Dermis microvascular lymphatic vessel endothelial cell (primary cell): ENCODE measurements around the gene PPM1F. TPM values are rescaled to one million over a fixed set of nuclear protein-coding genes. Genes with fewer than 3 reads are reported as not detected.
"Not testable (repeated sequence)": the region's sequence is repeated elsewhere in the genome, so short reads cannot be mapped to it uniquely, and the experiment has no call there.

Experiments
- DNase-seq, 2 donors: peaks; one replicate each; pipeline versions ENCODE4 v3.0.0 to v3.0.0-alpha.2; 2010; ENCODE audit warnings: low read depth in 2 of 2
- total RNA-seq: library from RNA; depleted of rRNA; stranded (reverse); fragments of >200 nt; gene quantifications from 2 replicates; pipeline ENCODE4 v1.2.1, GENCODE V29; 2014

PPM1F gene
- total RNA-seq, 1 donor from 2014 or later: 117 TPM

- DNase-seq: no peak
Observed at GRCh38 chr22:21898354-21898896, 54.2 kb downstream of the PPM1F start.

- DNase-seq: no peak
Observed at GRCh38 chr22:21896951-21897513, 55.6 kb downstream of the PPM1F start.

- DNase-seq: not testable (repeated sequence)
Observed at GRCh38 chr22:21896275-21896674, 56.4 kb downstream of the PPM1F start.

GRCh38 chr22:21894799-21895198 lies 57.8 kb downstream of the PPM1F start:
- no peak for DNase-seq

- DNase-seq: no peak
Observed at GRCh38 chr22:21889251-21889990, 63.2 kb downstream of the PPM1F start.

GRCh38 chr22:21887841-21888240 lies 64.8 kb downstream of the PPM1F start:
- no peak for DNase-seq

- DNase-seq: not testable (repeated sequence)
Observed at GRCh38 chr22:21883930-21884329, 68.7 kb downstream of the PPM1F start.

- DNase-seq: not testable (repeated sequence)
Observed at GRCh38 chr22:21882754-21883333, 69.8 kb downstream of the PPM1F start.

GRCh38 chr22:21881841-21882753 lies 70.6 kb downstream of the PPM1F start:
- DNase-seq: no peak

- DNase-seq: peak in 1 of 2 donors; percentile 19
Observed at GRCh38 chr22:21876486-21877176, 76.0 kb downstream of the PPM1F start.

- not testable (repeated sequence) for DNase-seq
Observed at GRCh38 chr22:21874953-21875352, 77.7 kb downstream of the PPM1F start.

GRCh38 chr22:21873619-21874018 lies 79.0 kb downstream of the PPM1F start:
- DNase-seq: no peak

GRCh38 chr22:21872741-21873140 lies 79.9 kb downstream of the PPM1F start:
- DNase-seq: not testable (repeated sequence)

Other genes with a start within 250 kb of the PPM1F start
- 2.4 and 5.2 TPM in 2 replicates for gene YPEL1, start 217.1 kb downstream of the PPM1F start, total RNA-seq
- 42.9 and 62.5 TPM in 2 replicates for gene MAPK1, start 85.2 kb downstream of the PPM1F start, total RNA-seq
- 13.1 and 18.2 TPM in 2 replicates for gene TOP3B, start 29.9 kb upstream of the PPM1F start, total RNA-seq